GM19467 (cell line): Measurements from ENCODE around the gene RPS26.
"Not testable (repeated sequence)": the region's sequence is repeated elsewhere in the genome, so short reads cannot be mapped to it uniquely, and the experiment has no call there.

Experiments used
- ATAC-seq: cut with Tn5 transposase; IDR thresholded peaks from one replicate; pipeline ENCODE4 v1.9.1; 2021; ENCODE audit warnings: mild to moderate bottlenecking, moderate library complexity; ENCODE audit not compliant: unreplicated experiment

The RPS26 gene

GRCh38 chr12:56020423-56021184, 21.1 kb upstream of the RPS26 start, which contains the start of gene IKZF4:
IKZF4 (plus strand) TSS chr12:56021043; CDS start chr12:56021494, 451 bp downstream.
- ATAC-seq: no peak

- ATAC-seq: no peak
These were observed 19.7 kb upstream of the RPS26 start for GRCh38 chr12:56021889-56022497.

GRCh38 chr12:56028511-56029165, 13.1 kb upstream of the RPS26 start:
- ATAC-seq: no peak

GRCh38 chr12:56029166-56029519, 12.6 kb upstream of the RPS26 start:
- no peak for ATAC-seq

- ATAC-seq: no peak
These were observed 11.9 kb upstream of the RPS26 start for GRCh38 chr12:56029666-56030293.

GRCh38 chr12:56031987-56032386, 9.7 kb upstream of the RPS26 start:
- ATAC-seq: no peak

- ATAC-seq: no peak
These were observed 7.0 kb upstream of the RPS26 start for GRCh38 chr12:56034586-56035332.

- ATAC-seq: no peak
These were observed 4.6 kb upstream of the RPS26 start for GRCh38 chr12:56037161-56037560.

GRCh38 chr12:56038022-56038655, 3.6 kb upstream of the RPS26 start:
- ATAC-seq: no peak

GRCh38 chr12:56040151-56040550, 1.6 kb upstream of the RPS26 start:
- no peak for ATAC-seq

GRCh38 chr12:56040963-56041551, 661 bp upstream of the RPS26 start:
- peak; percentile 12 for ATAC-seq

- ATAC-seq: not testable (repeated sequence)
These were observed 704 bp downstream of the RPS26 start for GRCh38 chr12:56042430-56042813.

GRCh38 chr12:56042843-56043242, 1.1 kb downstream of the RPS26 start:
- no peak for ATAC-seq

GRCh38 chr12:56046027-56046780, 4.5 kb downstream of the RPS26 start:
- no peak for ATAC-seq

GRCh38 chr12:56053407-56053893, 11.7 kb downstream of the RPS26 start:
- no peak for ATAC-seq

- ATAC-seq: not testable (repeated sequence)
These were observed 18.2 kb downstream of the RPS26 start for GRCh38 chr12:56059964-56060363.

GRCh38 chr12:56061982-56062381, 20.3 kb downstream of the RPS26 start:
- no peak for ATAC-seq

- no peak for ATAC-seq
These were observed 21.3 kb downstream of the RPS26 start for GRCh38 chr12:56062996-56063395.

GRCh38 chr12:56071648-56072047, 29.9 kb downstream of the RPS26 start:
- ATAC-seq: no peak
